ENCODE data around the gene SBNO2.

SBNO2 gene

DNA sequence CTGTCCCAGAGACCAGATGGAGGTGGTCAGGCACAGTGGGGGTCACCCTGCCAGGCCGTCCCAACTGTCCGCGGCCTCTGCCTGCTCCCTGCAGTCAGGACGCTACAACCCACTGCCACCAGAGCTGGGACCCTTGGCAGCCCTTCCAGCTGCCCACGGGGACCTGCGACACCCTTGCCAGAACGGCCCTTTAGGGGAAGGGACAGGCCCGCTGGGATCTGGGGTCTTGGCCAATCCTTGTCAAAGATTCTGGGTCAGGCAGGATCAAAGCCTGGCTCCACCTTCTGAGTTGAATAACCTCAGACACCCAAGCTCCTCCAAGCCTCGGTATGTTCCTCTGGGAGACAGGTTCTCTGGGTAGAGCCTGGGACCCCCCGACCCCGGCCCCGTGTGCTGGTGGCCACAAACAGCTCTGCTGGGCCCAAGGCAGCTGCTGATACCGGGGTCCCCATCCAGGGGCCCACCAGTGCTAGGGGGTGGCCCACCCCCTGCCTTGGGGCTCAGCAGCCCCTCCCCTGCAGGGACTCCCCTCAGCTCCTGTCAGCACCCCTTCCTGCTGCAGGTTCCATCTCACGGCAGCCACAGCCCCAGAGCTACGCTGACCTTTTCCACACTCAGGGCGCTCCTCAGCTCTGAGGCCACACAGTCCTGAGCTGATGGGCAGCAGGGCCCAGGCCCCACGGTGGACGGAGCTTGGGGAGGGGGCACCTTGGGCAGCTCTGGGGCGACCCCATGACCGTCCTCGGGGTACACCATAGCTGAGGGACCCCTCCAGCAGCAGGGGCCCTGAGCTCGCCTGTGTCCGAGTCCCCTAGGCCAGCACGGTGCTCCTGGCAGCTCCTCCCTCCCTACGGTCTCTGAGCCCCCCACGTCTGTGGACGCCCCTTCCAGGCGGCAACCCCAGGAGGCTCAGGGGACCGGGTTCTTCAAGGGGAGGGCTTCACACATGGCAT, 18.4 kb downstream of the SBNO2 start:
- H3K4me3 ChIP-seq (ENCODE audit: control insufficient read depth, low read depth, low read length) = no peak overlapping the region
- no peak for DNase-seq (ENCODE audit: low read depth)
- TF ChIP-seq, protein P1, sequence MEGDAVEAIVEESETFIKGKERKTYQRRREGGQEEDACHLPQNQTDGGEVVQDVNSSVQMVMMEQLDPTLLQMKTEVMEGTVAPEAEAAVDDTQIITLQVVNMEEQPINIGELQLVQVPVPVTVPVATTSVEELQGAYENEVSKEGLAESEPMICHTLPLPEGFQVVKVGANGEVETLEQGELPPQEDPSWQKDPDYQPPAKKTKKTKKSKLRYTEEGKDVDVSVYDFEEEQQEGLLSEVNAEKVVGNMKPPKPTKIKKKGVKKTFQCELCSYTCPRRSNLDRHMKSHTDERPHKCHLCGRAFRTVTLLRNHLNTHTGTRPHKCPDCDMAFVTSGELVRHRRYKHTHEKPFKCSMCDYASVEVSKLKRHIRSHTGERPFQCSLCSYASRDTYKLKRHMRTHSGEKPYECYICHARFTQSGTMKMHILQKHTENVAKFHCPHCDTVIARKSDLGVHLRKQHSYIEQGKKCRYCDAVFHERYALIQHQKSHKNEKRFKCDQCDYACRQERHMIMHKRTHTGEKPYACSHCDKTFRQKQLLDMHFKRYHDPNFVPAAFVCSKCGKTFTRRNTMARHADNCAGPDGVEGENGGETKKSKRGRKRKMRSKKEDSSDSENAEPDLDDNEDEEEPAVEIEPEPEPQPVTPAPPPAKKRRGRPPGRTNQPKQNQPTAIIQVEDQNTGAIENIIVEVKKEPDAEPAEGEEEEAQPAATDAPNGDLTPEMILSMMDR (conservative IDR thresholded peaks at IDR 0.05; ENCODE audit: control insufficient read depth, insufficient read depth, low read depth, low read length) = no peak

DNA sequence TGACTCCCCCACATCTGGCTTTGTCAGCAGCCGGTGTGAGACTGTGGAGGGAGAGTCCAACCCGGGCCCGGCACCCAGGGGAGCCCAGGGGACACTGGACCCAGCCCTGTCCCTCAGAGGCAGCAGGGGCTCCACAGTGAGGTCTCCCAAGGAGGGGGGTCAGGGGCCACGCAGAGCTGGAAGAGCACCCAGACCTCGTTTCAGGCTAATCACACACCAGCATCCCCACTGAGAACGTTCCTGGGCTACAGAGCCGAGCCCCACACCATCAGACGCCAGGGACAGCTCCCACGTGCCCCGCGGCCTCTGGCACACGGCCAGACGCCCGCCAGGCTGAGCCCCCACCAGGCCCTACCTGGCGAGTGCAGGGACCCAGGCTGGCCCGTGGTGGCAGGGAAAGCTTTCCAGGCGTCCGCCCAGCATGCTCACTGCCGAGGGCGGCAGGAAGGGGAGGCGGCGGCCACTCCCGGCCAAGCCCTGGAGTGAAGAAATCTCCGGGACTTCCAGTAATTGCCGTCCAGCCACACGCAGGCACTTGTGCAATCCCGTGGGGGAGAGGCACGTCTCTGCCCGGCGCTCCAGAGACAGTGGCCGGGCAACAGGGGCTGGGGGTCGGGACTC, 19.2 kb downstream of the SBNO2 start:
- TF ChIP-seq, protein P1 (conservative IDR thresholded peaks at IDR 0.05; ENCODE audit: control insufficient read depth, insufficient read depth, low read depth, low read length) = no peak
- H3K4me3 ChIP-seq (ENCODE audit: control insufficient read depth, low read depth, low read length) = peak overlapping the region; percentile 6
- DNase-seq (ENCODE audit: low read depth) = peak; percentile 87

DNA sequence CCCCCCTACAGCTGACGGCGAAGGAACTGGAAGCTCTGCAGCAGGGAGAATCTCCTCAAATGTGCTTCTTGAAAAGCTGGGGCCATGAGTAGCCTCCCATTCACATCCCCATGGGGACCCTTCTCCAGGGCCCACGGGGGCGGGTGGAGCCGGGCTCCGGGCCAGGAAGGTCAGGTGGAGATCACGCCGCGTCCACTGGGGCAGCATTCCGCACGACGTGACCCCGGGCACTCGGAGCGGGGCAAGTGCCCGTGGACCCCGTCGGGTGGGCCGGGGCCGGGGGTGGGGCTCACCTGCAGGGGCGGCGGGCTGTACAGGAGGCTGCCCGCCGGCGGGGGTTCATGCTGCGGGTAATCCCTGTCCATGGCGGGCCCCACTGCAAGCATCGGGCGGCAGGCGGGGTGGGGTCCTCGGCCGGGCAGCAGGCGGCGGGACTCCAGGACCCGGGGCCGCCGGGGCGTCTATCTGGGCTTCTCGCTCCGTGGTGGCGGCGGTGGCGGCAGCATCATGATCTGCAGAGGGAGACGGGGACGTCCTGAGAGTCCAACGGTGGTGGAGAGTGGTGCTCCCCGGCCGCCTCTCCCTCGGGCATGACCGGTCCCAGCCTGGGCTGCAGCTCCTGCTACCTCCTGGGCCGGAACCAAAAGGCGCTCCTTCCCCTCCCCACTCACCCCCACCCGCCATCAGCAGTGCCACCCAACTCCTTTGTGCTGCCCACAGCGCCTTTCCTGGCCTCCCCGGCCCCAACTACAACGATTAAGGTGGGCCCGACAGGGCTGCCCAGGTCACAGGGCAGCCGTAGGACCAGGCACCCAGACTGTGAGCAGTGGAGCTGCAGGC, 20.0 kb downstream of the SBNO2 start:
- no peak for DNase-seq (ENCODE audit: low read depth)
- TF ChIP-seq, protein P1 (conservative IDR thresholded peaks at IDR 0.05; ENCODE audit: control insufficient read depth, insufficient read depth, low read depth, low read length) = no peak
- H3K4me3 ChIP-seq (ENCODE audit: control insufficient read depth, low read depth, low read length) = no peak overlapping the region

DNA sequence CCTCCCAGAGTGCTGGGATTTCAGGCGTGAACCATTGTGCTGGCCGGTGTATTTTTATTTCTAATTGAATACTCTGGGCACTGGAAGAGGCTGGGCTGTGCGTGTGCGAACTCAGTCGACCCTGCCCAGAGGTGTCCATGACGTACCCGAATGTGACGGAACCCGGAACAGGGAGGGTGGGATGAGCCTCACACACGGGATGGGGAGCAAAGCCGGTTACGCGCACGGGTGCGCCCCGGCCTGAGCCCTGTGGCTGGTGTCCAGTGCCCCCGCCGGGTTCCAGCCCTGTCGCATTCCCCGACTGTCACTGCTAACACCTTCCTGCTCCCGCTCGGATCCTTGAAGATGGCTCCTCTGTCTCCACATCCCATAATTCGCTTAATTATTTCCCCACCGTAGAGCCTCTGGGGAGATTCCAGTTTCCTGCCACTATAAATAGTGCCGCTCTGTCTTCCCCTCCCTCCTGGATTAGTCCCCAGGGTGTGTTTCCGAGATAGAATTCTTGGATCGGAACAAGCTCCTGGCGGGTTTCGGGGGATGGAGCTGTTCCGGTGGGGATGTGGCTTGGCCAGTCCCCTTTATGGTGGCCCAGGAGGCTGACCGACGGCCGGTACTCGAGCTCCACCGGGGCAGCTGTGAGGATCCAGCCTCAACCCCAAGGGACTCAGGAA, 22.0 kb downstream of the SBNO2 start:
- no peak for DNase-seq (ENCODE audit: low read depth)
- TF ChIP-seq, protein P1 (conservative IDR thresholded peaks at IDR 0.05; ENCODE audit: control insufficient read depth, insufficient read depth, low read depth, low read length) = no peak
- no peak overlapping the region for H3K4me3 ChIP-seq (ENCODE audit: control insufficient read depth, low read depth, low read length)

DNA sequence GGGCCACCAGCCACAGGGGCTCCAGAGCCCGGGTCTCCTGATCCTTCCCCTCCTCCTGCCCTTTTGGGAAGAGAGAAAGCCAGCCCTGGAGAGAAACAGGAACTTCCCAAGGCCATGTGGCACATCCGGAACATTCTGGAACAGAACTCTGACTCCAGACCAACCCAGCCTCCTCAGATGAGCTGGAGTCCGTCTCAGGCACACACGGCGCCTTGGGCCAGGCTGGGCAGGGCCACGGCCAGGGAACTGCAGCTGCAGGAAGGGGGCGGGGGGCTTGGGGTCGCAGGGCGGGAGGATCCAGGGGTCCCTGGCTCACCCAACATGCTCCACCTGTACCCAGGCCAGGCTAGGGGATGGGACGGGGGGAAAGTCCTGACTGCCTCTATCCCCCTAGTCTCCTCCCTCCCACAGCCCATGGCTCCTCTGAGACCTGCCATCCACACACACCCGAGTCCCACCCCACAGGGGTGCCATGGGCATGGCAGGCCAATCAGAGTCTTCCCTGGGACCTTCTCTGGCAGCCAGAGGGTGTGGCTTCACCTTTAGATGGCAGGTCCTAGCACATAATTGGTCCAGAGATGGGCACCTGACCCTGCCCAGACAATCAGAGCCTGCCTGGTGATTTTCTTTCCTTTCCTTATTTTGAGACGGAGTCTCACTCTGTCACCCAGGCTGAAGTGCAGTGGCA, 22.9 kb downstream of the SBNO2 start:
- TF ChIP-seq, protein P1 (conservative IDR thresholded peaks at IDR 0.05; ENCODE audit: control insufficient read depth, insufficient read depth, low read depth, low read length) = no peak
- DNase-seq (ENCODE audit: low read depth) = no peak
- no peak overlapping the region for H3K4me3 ChIP-seq (ENCODE audit: control insufficient read depth, low read depth, low read length)

Measured in fibroblast of mammary gland (primary cell).